ENCODE data around the gene STXBP5. TPM values are rescaled to one million over a fixed set of nuclear protein-coding genes. Genes with fewer than 3 reads are reported as not detected.

Gene STXBP5
- total RNA-seq, 2 donors from 2014 or later: 56.8 to 72.5 TPM

DNA sequence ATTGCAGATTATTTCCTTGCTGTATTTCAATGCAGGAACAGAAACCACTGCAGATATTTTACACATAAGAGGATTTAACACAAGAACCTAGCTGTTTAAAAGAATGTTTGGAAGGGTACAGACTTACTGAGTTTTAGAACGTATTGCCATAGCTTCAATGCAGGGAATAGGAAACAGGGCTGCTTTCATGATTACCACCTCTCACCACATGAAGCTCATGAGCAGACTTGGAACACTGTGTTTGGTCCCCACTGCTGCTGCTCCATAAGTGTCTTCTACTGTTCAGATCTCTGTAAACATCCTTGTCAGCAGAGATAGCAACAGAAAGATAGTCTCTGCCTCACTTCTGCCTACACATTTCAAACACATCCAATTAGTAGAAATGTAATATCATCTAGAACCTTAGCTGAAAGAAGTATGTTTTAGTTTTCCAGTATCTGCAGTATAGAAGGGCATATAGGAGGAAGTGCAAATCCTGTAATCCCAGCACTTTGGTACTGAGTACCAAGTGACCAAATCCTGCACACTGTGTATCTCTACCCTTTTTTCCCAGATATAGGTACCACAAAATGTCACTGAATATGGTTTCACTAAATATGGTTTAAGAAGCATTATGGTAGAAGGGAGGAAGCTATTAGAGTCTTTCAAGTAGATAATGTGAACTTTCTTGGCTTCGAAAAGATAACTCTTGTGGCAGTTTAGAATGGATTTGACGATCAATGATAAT is 51.9 kb downstream of the STXBP5 start:
- DNase-seq (ENCODE audit: low spot score) (no peak), ATAC-seq (no peak)
- Mint-ChIP-seq H3K27me3 (no peaks in the 10 kb centered on the region), H3K4me1 (ENCODE audit: low read depth in 2 of 2) (peaks cover 0 to 13% of the 10 kb centered on the region in 2 donors), H3K4me3 (no peak overlapping the region), H3K9me3 (no peaks in the 10 kb centered on the region), H3K36me3 (peaks cover 20% of the 10 kb centered on the region), H3K27ac (no peak overlapping the region)

DNA sequence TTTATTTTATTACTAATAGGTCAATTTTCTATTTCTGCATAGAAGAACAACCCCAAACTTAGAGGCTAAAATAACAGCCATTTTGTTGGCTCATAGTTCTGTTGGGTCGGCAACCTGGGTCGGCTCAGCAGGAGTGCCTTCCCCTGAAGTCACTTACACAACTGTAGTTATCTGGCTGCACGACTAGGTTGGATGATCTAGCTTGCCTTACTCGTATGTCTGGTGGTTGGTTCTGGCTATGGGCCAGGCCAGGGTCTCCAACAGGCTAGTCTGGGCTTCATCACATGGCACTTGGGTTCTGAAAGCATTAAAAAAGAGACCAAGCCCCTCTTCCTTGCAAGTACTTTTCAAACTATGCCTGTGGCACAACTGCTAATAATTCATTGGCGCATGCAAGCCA is 53.5 kb downstream of the STXBP5 start:
- H3K4me1 Mint-ChIP-seq (ENCODE audit: low read depth in 2 of 2): peaks cover 0 to 11% of the 10 kb centered on the region in 2 donors
- H3K4me3 Mint-ChIP-seq: no peak overlapping the region
- H3K27me3 Mint-ChIP-seq: no peaks in the 10 kb centered on the region
- DNase-seq (ENCODE audit: low spot score) (no peak), ATAC-seq (no peak)
- H3K9me3 Mint-ChIP-seq: no peaks in the 10 kb centered on the region
- no peak overlapping the region for H3K27ac Mint-ChIP-seq
- H3K36me3 Mint-ChIP-seq: peaks cover 7% of the 10 kb centered on the region

DNA sequence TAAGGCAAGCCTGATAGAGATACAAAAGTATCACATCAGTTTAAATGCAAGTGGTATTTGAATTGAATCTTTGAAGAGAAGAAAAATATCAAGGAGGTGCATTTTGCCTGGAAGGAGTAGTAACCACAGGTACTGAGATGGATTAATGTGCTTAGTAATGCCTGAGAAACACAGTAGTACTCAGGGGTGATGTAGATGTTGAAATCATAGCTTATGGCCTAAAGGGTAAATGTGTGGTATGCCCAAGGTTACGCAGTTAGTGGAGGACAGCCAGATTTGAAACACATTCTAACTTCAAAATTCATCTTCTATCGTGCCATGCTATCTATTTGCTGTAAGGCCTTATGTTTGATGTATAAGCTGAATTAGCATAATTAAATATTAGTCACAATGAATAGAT is 55.9 kb downstream of the STXBP5 start:
- Mint-ChIP-seq H3K27me3 (no peaks in the 10 kb centered on the region), H3K4me1 (ENCODE audit: low read depth in 2 of 2) (peaks cover 0 to 8% of the 10 kb centered on the region in 2 donors)
- no peak for ATAC-seq

DNA sequence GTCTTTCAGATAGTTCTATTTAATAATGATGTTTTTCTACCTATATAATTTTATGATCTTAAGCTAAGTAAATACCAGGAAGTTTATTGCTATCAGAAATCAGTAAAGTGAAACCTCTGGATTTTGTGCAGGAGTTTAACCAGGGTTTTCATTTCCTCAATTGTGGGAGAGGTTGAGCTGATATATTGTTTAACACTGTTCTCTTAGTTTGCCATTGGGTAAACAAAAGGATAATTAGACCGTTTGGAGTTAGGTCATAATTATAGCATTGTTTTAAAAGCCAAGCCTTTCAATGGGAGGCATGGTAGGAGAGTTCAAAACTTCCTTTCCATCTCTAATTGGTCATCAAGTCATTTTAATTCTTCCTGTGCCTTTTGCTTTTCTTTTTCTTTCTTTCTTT is 58.7 kb downstream of the STXBP5 start:
- Mint-ChIP-seq H3K9me3 (no peaks in the 10 kb centered on the region), H3K36me3 (peaks cover 22% of the 10 kb centered on the region), H3K27me3 (no peaks in the 10 kb centered on the region), H3K4me1 (ENCODE audit: low read depth in 2 of 2) (peaks cover 18% of the 10 kb centered on the region in 2 donors), H3K4me3 (no peak overlapping the region), H3K27ac (no peak overlapping the region)
- DNase-seq (ENCODE audit: low spot score) (no peak), ATAC-seq (no peak)

More for the DNA sequence above, 55.9 kb downstream of the STXBP5 start:
- no peak overlapping the region for H3K4me3 Mint-ChIP-seq
- no peak for DNase-seq (ENCODE audit: low spot score)
- no peak overlapping the region for H3K27ac Mint-ChIP-seq
- H3K9me3 Mint-ChIP-seq: no peaks in the 10 kb centered on the region
- H3K36me3 Mint-ChIP-seq: peaks cover under 1% of the 10 kb centered on the region

DNA sequence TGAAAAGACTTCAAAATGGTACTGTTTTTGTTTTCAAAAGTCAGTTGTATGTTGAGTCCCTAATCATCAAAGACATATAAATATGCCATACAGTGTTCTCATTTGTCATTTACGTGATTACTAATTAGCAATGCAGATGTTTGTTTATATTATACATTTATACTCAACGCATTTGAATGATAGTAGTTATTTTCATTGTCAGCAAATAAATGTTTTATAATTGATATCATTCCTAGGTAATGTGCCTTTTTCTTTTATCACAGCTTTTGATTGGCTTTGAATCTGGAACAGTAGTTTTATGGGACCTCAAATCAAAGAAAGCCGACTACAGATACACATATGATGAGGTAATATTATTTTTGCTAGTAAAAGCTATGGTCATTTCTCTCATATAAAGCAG is 62.6 kb downstream of the STXBP5 start:
- ATAC-seq: no peak
- Mint-ChIP-seq H3K27ac (peak overlapping the region in 1 of 2 donors; percentile 99), H3K4me1 (ENCODE audit: low read depth in 2 of 2) (peaks cover 33 to 36% of the 10 kb centered on the region in 2 donors), H3K36me3 (peaks cover 48% of the 10 kb centered on the region), H3K9me3 (peaks cover 4% of the 10 kb centered on the region), H3K27me3 (no peaks in the 10 kb centered on the region), H3K4me3 (no peak overlapping the region)
- no peak for DNase-seq (ENCODE audit: low spot score)

DNA sequence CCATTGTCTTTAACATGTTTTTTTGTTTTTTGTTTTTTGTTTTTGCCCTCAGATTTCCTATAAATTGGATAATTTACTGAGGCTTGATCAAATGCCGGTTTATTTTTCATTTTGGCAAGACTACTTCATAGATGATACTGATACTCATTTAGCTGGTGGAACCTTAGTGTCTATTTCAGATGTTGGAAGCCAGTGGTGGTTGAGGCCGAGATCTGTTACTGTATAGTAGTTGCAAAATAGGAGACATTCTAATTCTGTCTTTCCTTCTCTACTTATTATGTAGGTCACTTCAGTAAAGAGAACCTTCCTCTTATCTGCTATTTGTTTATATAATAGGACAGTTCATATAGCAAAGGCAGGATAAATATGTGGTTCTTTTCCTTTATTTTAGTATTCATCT is 63.4 kb downstream of the STXBP5 start:
- Mint-ChIP-seq H3K9me3 (peaks cover 4% of the 10 kb centered on the region), H3K27me3 (no peaks in the 10 kb centered on the region), H3K27ac (peak overlapping the region; percentile 92 to 99), H3K4me1 (ENCODE audit: low read depth in 2 of 2) (peaks cover 33 to 36% of the 10 kb centered on the region in 2 donors), H3K4me3 (peak overlapping the region; percentile 66), H3K36me3 (peaks cover 51% of the 10 kb centered on the region)
- DNase-seq (ENCODE audit: low spot score) (no peak), ATAC-seq (peak in 1 of 2 donors; percentile 16)

DNA sequence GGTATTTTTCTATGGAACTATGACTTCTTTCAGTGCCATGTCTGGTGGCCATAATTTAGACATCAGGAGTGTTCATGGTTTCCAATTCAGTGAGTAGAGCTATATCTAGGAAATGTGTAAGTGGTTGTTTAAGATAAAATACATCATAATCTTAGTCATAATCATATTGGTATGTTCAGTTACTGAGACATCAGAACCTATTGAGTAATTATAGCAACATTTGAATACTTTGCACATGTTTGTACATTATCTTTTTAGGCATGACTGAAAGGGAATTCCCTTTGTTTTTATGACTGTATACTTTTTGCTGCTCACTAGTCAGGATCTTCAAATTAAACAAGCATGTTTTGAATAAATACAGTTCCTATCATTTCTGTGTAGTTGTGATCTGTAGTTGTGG is 64.0 kb downstream of the STXBP5 start:
- peak overlapping the region; percentile 92 to 99 for H3K27ac Mint-ChIP-seq
- H3K4me1 Mint-ChIP-seq (ENCODE audit: low read depth in 2 of 2): peaks cover 33 to 36% of the 10 kb centered on the region in 2 donors
- no peaks in the 10 kb centered on the region for H3K27me3 Mint-ChIP-seq
- H3K4me3 Mint-ChIP-seq: peak overlapping the region; percentile 66
- H3K9me3 Mint-ChIP-seq: peaks cover 4% of the 10 kb centered on the region
- H3K36me3 Mint-ChIP-seq: peaks cover 51% of the 10 kb centered on the region
- DNase-seq (ENCODE audit: low spot score) (no peak), ATAC-seq (peak; percentile 89 to 91)

DNA sequence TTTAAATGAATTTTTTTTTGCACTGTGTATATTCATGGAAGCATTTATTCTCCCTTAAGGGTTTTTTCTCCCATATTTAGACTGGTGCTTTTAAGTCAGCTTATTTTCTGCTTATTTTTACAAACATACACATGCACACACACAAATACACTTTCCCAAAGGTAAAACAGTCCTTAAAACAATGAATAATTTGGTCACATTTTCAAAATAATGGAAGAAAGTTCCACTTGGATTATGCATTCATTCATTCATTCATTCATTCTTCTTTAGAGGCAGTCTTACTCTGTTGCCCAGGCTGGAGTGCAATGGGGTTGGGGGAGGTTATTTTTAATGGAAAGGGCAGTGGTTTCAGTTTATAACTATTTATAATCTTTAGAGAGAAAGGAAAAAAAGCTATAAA is 69.8 kb downstream of the STXBP5 start:
- Mint-ChIP-seq H3K27ac (peak overlapping the region in 1 of 2 donors; percentile 85), H3K4me1 (ENCODE audit: low read depth in 2 of 2) (peaks cover 8 to 17% of the 10 kb centered on the region in 2 donors), H3K36me3 (peaks cover 28% of the 10 kb centered on the region), H3K4me3 (no peak overlapping the region), H3K27me3 (no peaks in the 10 kb centered on the region), H3K9me3 (peaks cover 4% of the 10 kb centered on the region)
- ATAC-seq (no peak), DNase-seq (ENCODE audit: low spot score) (no peak)

DNA sequence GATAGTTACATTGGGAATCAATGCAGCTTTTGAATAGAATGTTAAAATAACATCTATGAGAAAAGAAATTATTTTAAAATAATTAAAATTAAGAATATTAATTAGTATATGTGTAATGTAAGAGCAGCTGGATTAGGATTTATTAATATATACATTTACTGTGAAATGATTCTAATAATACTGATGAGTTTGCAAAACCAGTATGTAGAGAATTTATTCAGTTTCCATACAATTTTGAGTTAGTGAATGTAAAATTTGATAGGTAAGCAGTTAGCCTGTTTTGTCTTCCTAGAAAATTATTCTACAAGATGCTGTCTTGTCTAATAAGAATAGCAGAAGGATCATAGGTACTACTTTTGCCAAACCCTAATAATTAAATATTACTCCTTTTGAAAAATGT is 70.6 kb downstream of the STXBP5 start:
- Mint-ChIP-seq H3K27me3 (no peaks in the 10 kb centered on the region), H3K9me3 (peaks cover under 1% of the 10 kb centered on the region), H3K27ac (peak overlapping the region in 1 of 2 donors; percentile 70), H3K4me3 (no peak overlapping the region), H3K36me3 (peaks cover 26% of the 10 kb centered on the region), H3K4me1 (ENCODE audit: low read depth in 2 of 2) (peaks cover 7 to 17% of the 10 kb centered on the region in 2 donors)
- DNase-seq (ENCODE audit: low spot score): no peak
- no peak for ATAC-seq

DNA sequence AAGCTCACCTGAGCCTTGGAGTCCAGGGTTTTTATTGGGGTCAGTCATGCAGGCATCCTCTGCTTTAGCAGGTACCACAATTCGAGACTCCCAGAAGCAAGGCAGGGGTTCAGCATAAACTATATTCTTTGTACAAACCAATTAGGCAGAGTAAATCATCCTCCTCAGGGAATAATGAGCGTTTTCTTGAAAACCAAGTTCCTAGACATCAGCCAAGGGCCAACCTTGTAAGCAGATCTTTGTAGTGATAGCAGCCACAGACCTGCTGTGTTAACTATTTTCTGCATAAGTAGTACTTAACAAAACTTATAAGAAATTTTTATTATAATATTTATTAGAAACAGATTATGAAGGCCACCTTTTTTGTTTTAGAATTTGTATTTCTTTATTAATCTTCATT is 74.7 kb downstream of the STXBP5 start:
- no peak for ATAC-seq
- Mint-ChIP-seq H3K9me3 (no peaks in the 10 kb centered on the region), H3K27ac (peak overlapping the region; percentile 92 to 98), H3K4me1 (ENCODE audit: low read depth in 2 of 2) (peaks cover 29 to 38% of the 10 kb centered on the region in 2 donors), H3K4me3 (peak overlapping the region; percentile 76), H3K36me3 (peaks cover 27% of the 10 kb centered on the region), H3K27me3 (no peaks in the 10 kb centered on the region)
- DNase-seq (ENCODE audit: low spot score): no peak

DNA sequence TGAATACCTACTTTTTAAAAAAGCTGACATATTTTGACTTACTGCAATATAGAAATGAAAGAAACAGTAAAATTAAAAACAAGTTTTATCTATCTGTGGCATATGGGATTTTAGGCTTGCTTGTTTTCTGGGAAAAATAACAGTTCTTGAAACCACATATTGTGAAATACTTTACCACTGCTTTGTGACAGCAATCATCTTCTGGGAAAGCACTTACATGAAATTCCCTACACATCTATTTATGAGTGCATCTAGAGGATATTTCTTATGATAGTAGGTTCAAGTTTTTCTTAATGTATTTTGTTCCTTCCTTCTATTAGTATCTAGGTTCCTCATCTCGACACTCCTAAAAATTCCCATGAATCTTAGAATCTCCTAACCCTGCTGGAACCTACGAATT is 75.2 kb downstream of the STXBP5 start:
- Mint-ChIP-seq H3K4me1 (ENCODE audit: low read depth in 2 of 2) (peaks cover 32 to 40% of the 10 kb centered on the region in 2 donors), H3K4me3 (peak overlapping the region; percentile 76), H3K9me3 (no peaks in the 10 kb centered on the region), H3K36me3 (peaks cover 27% of the 10 kb centered on the region), H3K27me3 (no peaks in the 10 kb centered on the region), H3K27ac (peak overlapping the region; percentile 92 to 98)
- ATAC-seq (peak; percentile 12 to 73), DNase-seq (ENCODE audit: low spot score) (no peak)

DNA sequence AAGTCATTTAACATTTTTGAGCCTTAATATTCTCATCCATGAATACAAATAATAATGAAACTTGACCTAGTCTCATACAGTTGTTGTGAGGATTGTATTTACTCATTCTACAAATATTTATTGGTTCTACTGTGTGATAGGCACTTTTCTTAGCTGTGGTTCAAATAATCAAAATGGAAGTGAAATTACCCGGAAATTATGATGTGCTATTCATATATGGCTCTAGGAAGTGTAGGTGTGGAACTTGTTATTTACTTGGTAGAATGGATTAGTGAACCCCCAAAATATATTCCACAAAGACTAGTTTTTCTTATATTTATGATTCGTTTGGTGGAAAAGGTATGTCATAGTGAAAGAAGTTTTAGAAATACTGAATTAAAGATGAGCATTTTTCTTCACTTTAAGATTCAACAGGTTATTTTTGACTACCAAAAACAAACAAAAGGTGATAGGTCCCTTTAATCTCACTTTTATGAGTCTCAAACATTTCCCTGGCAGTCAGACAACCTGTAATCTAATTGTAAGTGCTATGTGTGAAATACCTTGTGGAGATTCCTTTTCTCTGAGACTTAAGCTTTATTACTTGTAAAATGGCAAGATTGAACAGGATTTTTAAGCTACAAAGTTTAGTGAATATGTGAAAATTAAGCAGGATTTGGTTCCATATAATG is 77.8 kb downstream of the STXBP5 start:
- DNase-seq (ENCODE audit: low spot score): no peak
- Mint-ChIP-seq H3K9me3 (no peaks in the 10 kb centered on the region), H3K36me3 (peaks cover 20% of the 10 kb centered on the region), H3K4me1 (ENCODE audit: low read depth in 2 of 2) (peaks cover 51% of the 10 kb centered on the region in 2 donors), H3K27me3 (no peaks in the 10 kb centered on the region), H3K27ac (peak overlapping the region; percentile 92 to 98), H3K4me3 (peak overlapping the region; percentile 68)
- peak; percentile 72 to 75 for ATAC-seq

DNA sequence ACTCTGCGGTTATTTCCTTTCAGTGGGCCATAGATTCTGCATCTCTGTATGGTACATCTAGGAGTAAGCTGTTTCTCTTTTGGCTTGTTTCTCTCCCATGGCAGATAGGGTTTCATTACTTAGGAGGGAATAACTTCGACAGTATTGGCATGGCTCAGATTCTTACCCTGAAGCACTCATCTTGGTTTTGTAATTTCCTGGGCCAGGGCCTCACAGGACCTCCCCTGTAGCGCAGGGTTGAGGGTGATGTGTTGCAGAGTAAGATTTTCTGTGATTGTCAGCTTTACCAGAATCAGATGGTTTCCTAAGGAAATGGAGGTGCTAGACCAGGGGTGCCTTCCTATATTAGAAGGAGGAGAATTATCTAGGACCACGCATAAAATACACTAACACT is 78.3 kb downstream of the STXBP5 start:
- peaks cover 49 to 51% of the 10 kb centered on the region in 2 donors for H3K4me1 Mint-ChIP-seq (ENCODE audit: low read depth in 2 of 2)
- peak overlapping the region; percentile 92 to 98 for H3K27ac Mint-ChIP-seq
- H3K36me3 Mint-ChIP-seq: peaks cover 20% of the 10 kb centered on the region
- H3K9me3 Mint-ChIP-seq: no peaks in the 10 kb centered on the region
- peak overlapping the region; percentile 68 for H3K4me3 Mint-ChIP-seq
- ATAC-seq (peak; percentile 78 to 79), DNase-seq (ENCODE audit: low spot score) (peak; percentile 68)
- no peaks in the 10 kb centered on the region for H3K27me3 Mint-ChIP-seq

DNA sequence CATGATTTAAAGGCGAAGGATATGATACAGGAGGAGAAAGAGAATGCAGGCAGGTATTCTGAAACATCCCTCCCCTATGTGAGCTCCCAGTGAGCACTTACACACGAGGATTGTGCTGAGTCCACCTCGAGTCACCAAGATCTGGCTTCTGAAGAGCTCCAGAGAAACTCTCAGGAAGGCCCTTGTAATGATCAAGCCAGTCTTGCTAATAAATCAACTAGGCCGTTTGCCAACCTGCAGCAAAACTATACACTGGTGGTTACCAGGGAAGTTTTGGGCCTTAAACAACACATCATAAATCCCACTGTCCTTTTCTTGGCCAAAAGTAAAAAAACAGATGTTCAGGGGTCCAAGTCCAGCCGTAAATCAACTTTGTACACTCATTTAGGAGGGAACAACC is 79.2 kb downstream of the STXBP5 start:
- Mint-ChIP-seq H3K36me3 (peaks cover 24% of the 10 kb centered on the region), H3K4me3 (peak overlapping the region; percentile 25), H3K4me1 (ENCODE audit: low read depth in 2 of 2) (peaks cover 57 to 59% of the 10 kb centered on the region in 2 donors), H3K9me3 (no peaks in the 10 kb centered on the region), H3K27me3 (no peaks in the 10 kb centered on the region), H3K27ac (peak overlapping the region; percentile 92 to 98)
- ATAC-seq (no peak), DNase-seq (ENCODE audit: low spot score) (no peak)

Data from natural killer cell treated with Interleukin-12 subunit alpha and Interleukin-12 subunit beta and Interleukin-15 and Interleukin-18, amount 100 ng/mL, for 72 hours (primary cell).